Psoas muscle (tissue), 8 donors: ENCODE data around the gene SNAI3. TPM values are rescaled to one million over a fixed set of nuclear protein-coding genes. Genes with fewer than 3 reads are reported as not detected.

Source experiments
- ATAC-seq, 4 donors: fragments of 200-7000 bp; cut with Tn5 transposase; one replicate each; pipeline ENCODE4 v1.9.1; 2020; ENCODE audit warnings: moderate library complexity in 3 of 4, mild to moderate bottlenecking in 2 of 4
- DNase-seq, 2 donors: peaks; one replicate each; pipeline ENCODE4 v3.0.0-alpha.2; 2020
- H3K27ac ChIP-seq: fragments of 200-600 bp; one replicate; pipeline ENCODE4 v1.8.0; 2022
- H3K27me3 ChIP-seq, 3 donors: fragments of 200-600 bp in 1 of 3; one replicate each; pipeline versions ENCODE4 v1.6.1 to v1.8.0; 2013 to 2022; ENCODE audit warnings: low read length in 2 of 3, mild to moderate bottlenecking in 2 of 3, moderate library complexity in 1 of 3; ENCODE audit not compliant: insufficient read depth in 3 of 3
- H3K36me3 ChIP-seq, 2 donors: fragments of 200-600 bp in 1 of 2; one replicate each; pipeline versions ENCODE4 v1.6.1 to v1.8.0; 2013 to 2022; ENCODE audit warnings: low read depth in 1 of 2, mild to moderate bottlenecking in 1 of 2, moderate library complexity in 1 of 2; ENCODE audit not compliant: insufficient read depth in 1 of 2
- H3K4me1 ChIP-seq: fragments of 200-600 bp; one replicate; pipeline ENCODE4 v1.8.0; 2022
- H3K4me3 ChIP-seq: fragments of 200-600 bp; one replicate; pipeline ENCODE4 v1.8.0; 2022; ENCODE audit warnings: mild to moderate bottlenecking
- H3K9me3 ChIP-seq: fragments of 200-600 bp; one replicate; pipeline ENCODE4 v1.8.0; 2022
- CTCF ChIP-seq: fragments of 200-600 bp; IDR thresholded peaks from one replicate; pipeline ENCODE4 v1.8.0; 2022; ENCODE audit warnings: antibody characterized with exemption
- WGBS, 3 donors: extraction: QIAGEN DNeasy Blood & Tissue Kit; methylation state at CpG; one replicate each; pipeline versions ENCODE4 v1.1.6 to v1.1.7; 2013; 5-methylcytosine and 5-hydroxymethylcytosine counted together
- intact Hi-C, 2 donors: fragments of 100-400 bp; cut with DNase I; formaldehyde crosslinking; loops; one replicate each; pipeline versions ENCODE4 v1.11.0 to v1.14.2; 2022
- polyA plus RNA-seq, 3 donors: library from polyadenylated mRNA; stranded (reverse); fragments of 200-250 nt; gene quantifications; one replicate each; pipeline ENCODE4 v1.2.3, GENCODE V29; 2013
- total RNA-seq, 4 donors: library from RNA; stranded (reverse); fragmentation: NEBNext Ultra II Directional in 2 of 4; extraction: Animal tissue kit (Norgen Biotek cat#: 25700) in 2 of 4; gene quantifications; one replicate each; pipeline versions ENCODE4 v1.2.1 to v1.2.4, GENCODE V29; 2021 to 2023
- donor health status: healthy with polysubstance abuse.
- donor health status: DM: no; HTN: no; CAD: no; lungs with moderate emphysema.
- donor health status: Bipolar disorder and iron deficiency.
- donor health status: healthy.
- donor health status: DM: yes; HTN: yes; CAD: no.
- donor health status: DM: no; HTN: no; CAD: no.
- donor health status: DM: no; HTN: no; CAD: no.
- donor health status: DM: yes; HTN: yes; CAD: no.

The SNAI3 gene
- total and polyA plus RNA-seq, 7 donors, result 1.2 to 8.5 (median 3.9) TPM

- H3K27me3 ChIP-seq, result peaks cover 0 to 24% (median 11%) of the 10 kb centered on the region in 3 donors
- TF ChIP-seq CTCF, result no peak
- H3K36me3 ChIP-seq, result no peaks in the 10 kb centered on the region
- 85 to 87% (median 86%) methylated on average over 6 to 9 of the region's 9 CpGs for WGBS, 3 donors
- H3K4me3 ChIP-seq, result no peak overlapping the region
- no peak for DNase-seq
- H3K4me1 ChIP-seq, result no peaks in the 10 kb centered on the region
- H3K9me3 ChIP-seq, result no peaks in the 10 kb centered on the region
- H3K27ac ChIP-seq, result no peak overlapping the region
- intact Hi-C loops, result no loop called here
- ATAC-seq, result no peak
These were observed 42.7 kb downstream of the SNAI3 start for GRCh38 chr16:88643644-88643932.

GRCh38 chr16:88642881-88643643 is 43.2 kb downstream of the SNAI3 start:
- TF ChIP-seq CTCF, result no peak
- intact Hi-C loops, result no loop called here
- H3K27me3 ChIP-seq, result peaks cover 0 to 29% (median 14%) of the 10 kb centered on the region in 3 donors
- no peaks in the 10 kb centered on the region for H3K4me1 ChIP-seq
- ATAC-seq, result no peak
- no peaks in the 10 kb centered on the region for H3K9me3 ChIP-seq
- WGBS, 3 donors, result 81 to 85% (median 84%) methylated on average over 31 to 58 of the region's 58 CpGs
- H3K27ac ChIP-seq, result no peak overlapping the region
- no peaks in the 10 kb centered on the region for H3K36me3 ChIP-seq
- DNase-seq, result no peak
- H3K4me3 ChIP-seq, result no peak overlapping the region

GRCh38 chr16:88640498-88641247 is 45.6 kb downstream of the SNAI3 start:
- ATAC-seq (no peak), DNase-seq (no peak)
- no peak overlapping the region for H3K4me3 ChIP-seq
- no peaks in the 10 kb centered on the region for H3K4me1 ChIP-seq
- no peak for TF ChIP-seq CTCF
- no peaks in the 10 kb centered on the region for H3K9me3 ChIP-seq
- H3K27me3 ChIP-seq, result peaks cover 0 to 34% (median 16%) of the 10 kb centered on the region in 3 donors
- H3K27ac ChIP-seq, result no peak overlapping the region
- intact Hi-C loops, result no loop called here
- WGBS, 3 donors, result 54 to 61% (median 61%) methylated on average over 17 of the region's 17 CpGs
- no peaks in the 10 kb centered on the region for H3K36me3 ChIP-seq

- H3K27me3 ChIP-seq, result peaks cover 0 to 34% (median 16%) of the 10 kb centered on the region in 3 donors
- no peak overlapping the region for H3K27ac ChIP-seq
- DNase-seq (no peak), ATAC-seq (no peak)
- no peak for TF ChIP-seq CTCF
- H3K4me1 ChIP-seq, result no peaks in the 10 kb centered on the region
- H3K9me3 ChIP-seq, result no peaks in the 10 kb centered on the region
- no peak overlapping the region for H3K4me3 ChIP-seq
- no peaks in the 10 kb centered on the region for H3K36me3 ChIP-seq
- WGBS, 3 donors, result 24 to 39% (median 36%) methylated on average over 13 of the region's 13 CpGs
- intact Hi-C loops, result no loop called here
These were observed 46.2 kb downstream of the SNAI3 start for GRCh38 chr16:88640039-88640495.
